ENCODE data around the gene NPAS2. TPM values are rescaled to one million over a fixed set of nuclear protein-coding genes. Genes with fewer than 3 reads are reported as not detected.

NPAS2 gene
- total RNA-seq, 1 donor from 2014 or later = 8.2 TPM

- FAIRE-seq = no peak
- no peak overlapping the region for H3K4me3 ChIP-seq (ENCODE audit: low read depth, low read length)
- peak; percentile 92 for DNase-seq (ENCODE audit: low read depth)
- H3K36me3 ChIP-seq (ENCODE audit: control insufficient read depth, insufficient read depth, low read length) = peaks cover 7% of the 10 kb centered on the region
- H3K27me3 ChIP-seq (ENCODE audit: control insufficient read depth, insufficient read depth, low read length) = no peaks in the 10 kb centered on the region
- TF ChIP-seq CTCF (IDR thresholded peaks at IDR 0.05; ENCODE audit: insufficient read depth, low read length, severe bottlenecking) = no peak
Observed at GRCh38 chr2:100902817-100903405, 83.0 kb downstream of the NPAS2 start.

GRCh38 chr2:100903534-100904258, 83.8 kb downstream of the NPAS2 start:
- TF ChIP-seq CTCF (IDR thresholded peaks at IDR 0.05; ENCODE audit: insufficient read depth, low read length, severe bottlenecking) = no peak
- Histone ChIP-seq H3K36me3 (ENCODE audit: control insufficient read depth, insufficient read depth, low read length) (peaks cover 7% of the 10 kb centered on the region), H3K27me3 (ENCODE audit: control insufficient read depth, insufficient read depth, low read length) (no peaks in the 10 kb centered on the region), H3K4me3 (ENCODE audit: low read depth, low read length) (no peak overlapping the region)
- peak; percentile 88 for DNase-seq (ENCODE audit: low read depth)
- no peak for FAIRE-seq

GRCh38 chr2:100905132-100905805, 85.3 kb downstream of the NPAS2 start:
- FAIRE-seq = no peak
- H3K4me3 ChIP-seq (ENCODE audit: low read depth, low read length) = no peak overlapping the region
- no peaks in the 10 kb centered on the region for H3K27me3 ChIP-seq (ENCODE audit: control insufficient read depth, insufficient read depth, low read length)
- TF ChIP-seq CTCF (IDR thresholded peaks at IDR 0.05; ENCODE audit: insufficient read depth, low read length, severe bottlenecking) = no peak
- no peak for DNase-seq (ENCODE audit: low read depth)
- H3K36me3 ChIP-seq (ENCODE audit: control insufficient read depth, insufficient read depth, low read length) = peaks cover 7% of the 10 kb centered on the region

- Histone ChIP-seq H3K4me3 (ENCODE audit: low read depth, low read length) (no peak overlapping the region), H3K36me3 (ENCODE audit: control insufficient read depth, insufficient read depth, low read length) (peaks cover 7% of the 10 kb centered on the region), H3K27me3 (ENCODE audit: control insufficient read depth, insufficient read depth, low read length) (no peaks in the 10 kb centered on the region)
- no peak for DNase-seq (ENCODE audit: low read depth)
- TF ChIP-seq CTCF (IDR thresholded peaks at IDR 0.05; ENCODE audit: insufficient read depth, low read length, severe bottlenecking) = no peak
- no peak for FAIRE-seq
Observed at GRCh38 chr2:100906131-100906530, 86.2 kb downstream of the NPAS2 start.

GRCh38 chr2:100906679-100907078, 86.7 kb downstream of the NPAS2 start:
- no peak for FAIRE-seq
- no peak for TF ChIP-seq CTCF (IDR thresholded peaks at IDR 0.05; ENCODE audit: insufficient read depth, low read length, severe bottlenecking)
- peaks cover 7% of the 10 kb centered on the region for H3K36me3 ChIP-seq (ENCODE audit: control insufficient read depth, insufficient read depth, low read length)

More at GRCh38 chr2:100906679-100907078, 86.7 kb downstream of the NPAS2 start:
- H3K27me3 ChIP-seq (ENCODE audit: control insufficient read depth, insufficient read depth, low read length) = no peaks in the 10 kb centered on the region
- no peak overlapping the region for H3K4me3 ChIP-seq (ENCODE audit: low read depth, low read length)
- DNase-seq (ENCODE audit: low read depth) = no peak
